Left lung (tissue), 10 donors: ENCODE measurements around the gene TRIM14. TPM values are rescaled to one million over a fixed set of nuclear protein-coding genes. Genes with fewer than 3 reads are reported as not detected.
A peak's percentile ranks its signal among the peaks of the same experiment; 100 is the strongest.
"Not testable (repeated sequence)": the region's sequence is repeated elsewhere in the genome, so short reads cannot be mapped to it uniquely, and the experiment has no call there.

Source experiments
- ATAC-seq: fragments of 200-7000 bp; cut with Tn5 transposase; one replicate; pipeline ENCODE4 v1.9.1; 2020; ENCODE audit warnings: moderate library complexity
- DNase-seq, 4 donors: peaks; one replicate each; pipeline ENCODE4 v3.0.0-alpha.2; 2013 to 2020
- H3K27ac ChIP-seq, 2 donors: fragments of 200-600 bp; sonication (generic) in 1 of 2; one replicate each; pipeline versions ENCODE4 v1.5.0 to v1.8.0; 2020 to 2021
- H3K27me3 ChIP-seq, 2 donors: fragments of 200-600 bp; sonication (generic) in 1 of 2; one replicate each; pipeline versions ENCODE4 v1.5.0 to v1.8.0; 2020 to 2021
- H3K36me3 ChIP-seq, 2 donors: fragments of 200-600 bp; sonication (generic) in 1 of 2; one replicate each; pipeline versions ENCODE4 v1.5.0 to v1.8.0; 2020 to 2021
- H3K4me1 ChIP-seq, 2 donors: fragments of 200-600 bp; one replicate each; pipeline ENCODE4 v1.8.0; 2021
- H3K4me3 ChIP-seq, 2 donors: fragments of 200-600 bp; sonication (generic) in 1 of 2; one replicate each; pipeline versions ENCODE4 v1.5.0 to v1.8.0; 2020 to 2021; ENCODE audit warnings: mild to moderate bottlenecking in 1 of 2
- H3K9me3 ChIP-seq, 2 donors: fragments of 200-600 bp; sonication (generic) in 1 of 2; one replicate each; pipeline versions ENCODE4 v1.5.0 to v1.8.0; 2020 to 2021
- intact Hi-C, 2 donors: fragments of 100-400 bp; cut with DNase I; formaldehyde crosslinking; loops; one replicate each; pipeline versions ENCODE4 v1.11.2 to v1.14.2; 2022
- polyA plus RNA-seq, 6 donors: library from polyadenylated mRNA; unstranded; fragments of 120-200 nt; gene quantifications; one replicate each; pipeline ENCODE4 v1.2.1, GENCODE V29; 2013; ENCODE audit not compliant: insufficient read length in 6 of 6
- total RNA-seq, 2 donors: library from RNA; stranded (reverse); fragmentation: NEBNext Ultra II Directional; extraction: Animal tissue kit (Norgen Biotek cat#: 25700); gene quantifications; one replicate each; pipeline ENCODE4 v1.2.1, GENCODE V29; 2021
- TF ChIP-seq, protein P1 (sequence below), 2 donors: fragments of 200-600 bp; sonication (generic) in 1 of 2; IDR thresholded peaks; one replicate each; pipeline versions ENCODE4 v1.5.0 to v1.8.0; 2021; ENCODE audit warnings: antibody characterized with exemption in 2 of 2
- donor health status: DM: no; HTN: yes; CAD: no.
- donor health status: DM: no; HTN: no; CAD: no.

TRIM14 gene
- total and polyA plus RNA-seq, 8 donors, result 9.0 to 37.2 (median 10.4) TPM

DNA sequence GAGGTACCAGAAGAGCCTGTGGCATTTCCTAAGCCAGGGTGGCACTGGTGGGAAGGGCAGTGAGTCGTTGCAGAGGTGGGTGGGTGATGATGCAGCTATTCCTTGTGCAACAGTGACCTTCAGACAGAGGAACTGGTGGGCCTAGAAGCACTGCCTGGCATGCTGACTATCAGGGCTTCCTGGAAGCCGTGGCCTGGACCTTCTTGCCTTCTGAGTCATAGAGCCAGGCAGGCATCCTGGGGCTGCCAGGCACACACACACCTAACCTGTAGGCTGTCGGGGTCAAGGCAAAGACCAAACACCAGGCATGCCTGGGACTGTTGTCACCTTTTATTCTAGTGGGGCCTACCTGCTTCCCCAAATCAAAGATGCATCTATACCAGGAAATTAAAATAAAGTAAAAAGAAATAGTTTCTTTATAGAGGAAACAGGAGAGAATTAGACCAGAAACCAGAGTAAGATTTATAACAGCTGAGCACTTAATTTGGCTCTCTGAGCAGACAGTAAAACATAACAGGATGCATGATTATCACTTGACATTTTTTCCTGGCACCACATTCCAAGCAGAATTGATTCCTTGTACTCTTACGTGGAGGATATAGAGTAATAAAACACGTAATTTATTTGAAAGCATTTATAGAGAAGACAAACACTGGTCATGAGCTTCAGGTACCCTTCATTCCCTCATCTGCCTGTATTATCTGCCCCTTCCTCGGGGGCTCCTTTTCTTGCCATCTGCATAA is 37.4 kb downstream of the TRIM14 start:
- H3K9me3 ChIP-seq, result no peaks in the 10 kb centered on the region

DNA sequence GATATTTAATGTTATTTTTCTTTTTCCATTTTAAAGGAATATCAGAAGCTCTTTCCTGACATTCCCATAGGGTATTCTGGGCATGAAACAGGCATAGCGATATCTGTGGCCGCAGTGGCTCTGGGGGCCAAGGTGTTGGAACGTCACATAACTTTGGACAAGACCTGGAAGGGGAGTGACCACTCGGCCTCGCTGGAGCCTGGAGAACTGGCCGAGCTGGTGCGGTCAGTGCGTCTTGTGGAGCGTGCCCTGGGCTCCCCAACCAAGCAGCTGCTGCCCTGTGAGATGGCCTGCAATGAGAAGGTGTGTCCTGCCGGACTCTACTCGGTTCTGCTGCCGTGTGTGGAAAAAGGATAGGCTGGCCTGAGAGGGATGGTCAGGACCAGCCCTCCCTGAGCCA is 38.2 kb downstream of the TRIM14 start:
- ATAC-seq (no peak), DNase-seq (no peak)
- intact Hi-C loops, result no loop called here
- TF ChIP-seq, protein P1, sequence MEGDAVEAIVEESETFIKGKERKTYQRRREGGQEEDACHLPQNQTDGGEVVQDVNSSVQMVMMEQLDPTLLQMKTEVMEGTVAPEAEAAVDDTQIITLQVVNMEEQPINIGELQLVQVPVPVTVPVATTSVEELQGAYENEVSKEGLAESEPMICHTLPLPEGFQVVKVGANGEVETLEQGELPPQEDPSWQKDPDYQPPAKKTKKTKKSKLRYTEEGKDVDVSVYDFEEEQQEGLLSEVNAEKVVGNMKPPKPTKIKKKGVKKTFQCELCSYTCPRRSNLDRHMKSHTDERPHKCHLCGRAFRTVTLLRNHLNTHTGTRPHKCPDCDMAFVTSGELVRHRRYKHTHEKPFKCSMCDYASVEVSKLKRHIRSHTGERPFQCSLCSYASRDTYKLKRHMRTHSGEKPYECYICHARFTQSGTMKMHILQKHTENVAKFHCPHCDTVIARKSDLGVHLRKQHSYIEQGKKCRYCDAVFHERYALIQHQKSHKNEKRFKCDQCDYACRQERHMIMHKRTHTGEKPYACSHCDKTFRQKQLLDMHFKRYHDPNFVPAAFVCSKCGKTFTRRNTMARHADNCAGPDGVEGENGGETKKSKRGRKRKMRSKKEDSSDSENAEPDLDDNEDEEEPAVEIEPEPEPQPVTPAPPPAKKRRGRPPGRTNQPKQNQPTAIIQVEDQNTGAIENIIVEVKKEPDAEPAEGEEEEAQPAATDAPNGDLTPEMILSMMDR (IDR thresholded peaks at IDR 0.05), result no peak
- H3K4me3 ChIP-seq, result no peak overlapping the region
- H3K36me3 ChIP-seq, result peaks cover 3 to 89% of the 10 kb centered on the region in 2 donors
- peaks cover 9 to 21% of the 10 kb centered on the region in 2 donors for H3K4me1 ChIP-seq
- H3K9me3 ChIP-seq, result no peaks in the 10 kb centered on the region
- H3K27ac ChIP-seq, result no peak overlapping the region
- H3K27me3 ChIP-seq, result no peaks in the 10 kb centered on the region

More for the DNA sequence above, 37.4 kb downstream of the TRIM14 start:
- intact Hi-C loops, result no loop called here
- Histone ChIP-seq H3K4me3 (no peak overlapping the region), H3K27me3 (no peaks in the 10 kb centered on the region), H3K36me3 (peaks cover 3 to 96% of the 10 kb centered on the region in 2 donors), H3K4me1 (peaks cover under 1 to 18% of the 10 kb centered on the region in 2 donors), H3K27ac (peak overlapping the region in 1 of 2 donors; percentile 57)
- DNase-seq, result peak in 1 of 4 donors; percentile 58
- TF ChIP-seq, protein P1 (IDR thresholded peaks at IDR 0.05), result no peak
- ATAC-seq, result peak; percentile 58

DNA sequence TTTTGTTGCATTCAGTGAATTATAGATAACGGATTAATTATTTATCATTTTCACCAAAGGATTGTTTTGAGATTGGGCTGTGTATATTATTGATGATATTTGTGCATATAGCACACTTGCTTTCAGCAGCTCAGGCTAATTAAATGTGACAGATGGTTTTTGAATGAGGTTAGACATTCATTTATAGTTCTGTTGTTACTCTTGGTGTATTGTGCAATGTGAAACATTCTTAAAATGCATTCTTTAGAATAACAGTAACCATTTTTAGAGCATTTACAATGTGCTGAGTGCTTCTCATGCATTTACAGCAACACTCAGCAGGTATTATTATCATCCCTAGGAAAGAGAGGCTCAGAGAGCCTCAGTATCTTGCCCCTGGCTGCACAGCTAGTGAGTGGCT is 38.7 kb downstream of the TRIM14 start:
- Histone ChIP-seq H3K27me3 (no peaks in the 10 kb centered on the region), H3K4me1 (peaks cover 9 to 26% of the 10 kb centered on the region in 2 donors), H3K36me3 (peaks cover 3 to 86% of the 10 kb centered on the region in 2 donors), H3K27ac (no peak overlapping the region), H3K9me3 (no peaks in the 10 kb centered on the region), H3K4me3 (no peak overlapping the region)
- ATAC-seq (no peak), DNase-seq (no peak)
- TF ChIP-seq, protein P1 (IDR thresholded peaks at IDR 0.05), result no peak
- intact Hi-C loops, result no loop called here

DNA sequence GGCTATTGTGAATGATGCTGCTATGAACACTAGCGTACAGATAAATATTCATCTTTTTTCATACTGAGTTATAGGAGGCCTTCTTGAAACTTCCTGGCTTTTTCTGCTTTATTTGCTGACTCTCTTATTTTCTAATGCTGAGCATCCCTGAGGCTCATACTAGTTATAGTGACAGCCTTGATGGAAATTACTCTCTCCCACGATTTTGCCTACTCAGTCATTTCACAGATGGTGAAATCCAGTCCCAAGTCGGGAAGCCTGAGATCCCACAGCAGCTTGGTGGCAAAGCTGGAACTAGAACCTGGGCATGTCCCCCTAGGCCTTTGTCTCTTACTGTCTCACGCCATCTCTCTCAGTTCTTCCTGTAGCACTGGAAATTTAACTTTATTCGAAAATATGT is 40.1 kb downstream of the TRIM14 start:
- Histone ChIP-seq H3K4me1 (peaks cover 9 to 34% of the 10 kb centered on the region in 2 donors), H3K27me3 (no peaks in the 10 kb centered on the region), H3K9me3 (no peaks in the 10 kb centered on the region), H3K27ac (no peak overlapping the region), H3K36me3 (peaks cover 0 to 71% of the 10 kb centered on the region in 2 donors), H3K4me3 (no peak overlapping the region)
- DNase-seq, result no peak
- ATAC-seq, result no peak
- TF ChIP-seq, protein P1 (IDR thresholded peaks at IDR 0.05), result no peak
- intact Hi-C loops, result loop anchor here in 1 of 2 donors (10.0 kb wide), 1 partner anchor 186 kb away; no protein-coding TSS in a partner anchor

DNA sequence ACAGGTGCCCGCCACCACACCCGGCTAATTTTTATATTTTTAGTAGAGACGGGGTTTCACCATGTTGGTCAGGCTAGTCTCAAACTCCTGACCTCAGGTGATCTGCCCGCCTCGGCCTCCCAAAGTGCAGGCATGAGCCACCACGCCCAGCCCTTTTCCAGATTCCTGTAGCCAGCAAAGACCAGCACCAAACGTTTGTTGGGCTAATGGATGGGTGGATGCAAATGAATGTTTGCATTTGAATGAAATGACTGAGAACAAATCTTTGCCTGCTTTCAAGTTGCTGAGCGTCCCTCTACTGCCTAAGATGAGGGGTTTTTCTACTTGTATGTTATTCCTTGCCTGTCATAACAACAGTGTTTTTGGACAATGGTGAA is 42.5 kb downstream of the TRIM14 start:
- DNase-seq, H3K27me3 ChIP-seq, H3K4me3 ChIP-seq, ATAC-seq, H3K9me3 ChIP-seq: not testable (repeated sequence)
- H3K36me3 ChIP-seq, result peaks cover 0 to 47% of the 10 kb centered on the region in 2 donors
- H3K4me1 ChIP-seq, result peaks cover 9 to 47% of the 10 kb centered on the region in 2 donors
- H3K27ac ChIP-seq, result peak overlapping the region in 1 of 2 donors; percentile 48
- intact Hi-C loops, result loop anchor here in 1 of 2 donors (10.0 kb wide), 1 partner anchor 188 kb away; no protein-coding TSS in a partner anchor
